ENCODE data around the gene SYT14.

The SYT14 gene

GRCh38 chr1:210214573-210215409, 276.8 kb downstream of the SYT14 start:
- DNase-seq: no peak

- no peak for DNase-seq
These were observed 279.5 kb downstream of the SYT14 start for GRCh38 chr1:210217482-210217881.

GRCh38 chr1:210218047-210218446, 280.0 kb downstream of the SYT14 start:
- DNase-seq: no peak

All from GDM1 (cell line).